ENCODE measurements around the gene STK11IP. TPM values are rescaled to one million over a fixed set of nuclear protein-coding genes. Genes with fewer than 3 reads are reported as not detected.

Gene STK11IP
- total RNA-seq, 1 experiment from 2014 or later, result 35.6 TPM

DNA sequence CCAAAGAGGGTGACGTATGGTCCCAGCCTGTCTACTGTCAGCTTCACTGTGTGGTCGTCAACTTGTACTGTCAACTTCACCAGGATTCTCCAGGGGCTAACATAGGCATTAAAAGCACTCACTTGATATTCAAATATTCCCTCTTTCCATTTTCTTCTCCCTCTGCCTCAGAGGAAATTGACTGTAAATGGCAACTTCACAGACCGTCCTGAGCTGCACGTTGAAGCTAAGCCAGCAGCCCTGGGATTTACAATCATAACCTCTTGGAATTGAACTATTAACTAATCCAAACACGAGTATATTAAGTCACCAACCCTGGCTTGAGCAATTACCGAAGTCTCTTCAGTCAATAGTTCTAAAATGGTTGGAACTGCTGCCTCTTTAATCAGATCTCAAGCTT lies 68.3 kb downstream of the STK11IP start:
- Histone ChIP-seq H3K27me3 (replicated peaks; ENCODE audit: insufficient read depth, low read depth, low read length, poor library complexity) (peaks cover 9% of the 10 kb centered on the region), H3K9me3 (ENCODE audit: low read depth, low read length, poor library complexity, severe bottlenecking) (no peaks in the 10 kb centered on the region), H3K4me1 (ENCODE audit: insufficient read depth, low read length, poor library complexity, severe bottlenecking) (no peaks in the 10 kb centered on the region), H3K36me3 (ENCODE audit: insufficient read depth, low read length, poor library complexity, severe bottlenecking) (no peaks in the 10 kb centered on the region), H3K4me3 (ENCODE audit: low read depth, low read length, poor library complexity, severe bottlenecking) (no peak overlapping the region), H3K27ac (ENCODE audit: low read depth, low read length, poor library complexity, severe bottlenecking) (no peak overlapping the region)
- ChIA-PET POLR2A (ENCODE audit: low non-redundant PET) (no interaction called here), CTCF (no interaction called here)
- no peak for DNase-seq (ENCODE audit: low spot score)
- intact Hi-C loops (cut with micrococcal nuclease; ENCODE audit: unreplicated experiment), result no loop called here
- no TSS peak for BruUV-seq (replicated peaks)
- no peak for TF ChIP-seq EZH2 (IDR thresholded peaks at IDR 0.05; ENCODE audit: borderline replicate concordance, low read depth, low read length, poor library complexity, severe bottlenecking)
- TF ChIP-seq, protein P1, sequence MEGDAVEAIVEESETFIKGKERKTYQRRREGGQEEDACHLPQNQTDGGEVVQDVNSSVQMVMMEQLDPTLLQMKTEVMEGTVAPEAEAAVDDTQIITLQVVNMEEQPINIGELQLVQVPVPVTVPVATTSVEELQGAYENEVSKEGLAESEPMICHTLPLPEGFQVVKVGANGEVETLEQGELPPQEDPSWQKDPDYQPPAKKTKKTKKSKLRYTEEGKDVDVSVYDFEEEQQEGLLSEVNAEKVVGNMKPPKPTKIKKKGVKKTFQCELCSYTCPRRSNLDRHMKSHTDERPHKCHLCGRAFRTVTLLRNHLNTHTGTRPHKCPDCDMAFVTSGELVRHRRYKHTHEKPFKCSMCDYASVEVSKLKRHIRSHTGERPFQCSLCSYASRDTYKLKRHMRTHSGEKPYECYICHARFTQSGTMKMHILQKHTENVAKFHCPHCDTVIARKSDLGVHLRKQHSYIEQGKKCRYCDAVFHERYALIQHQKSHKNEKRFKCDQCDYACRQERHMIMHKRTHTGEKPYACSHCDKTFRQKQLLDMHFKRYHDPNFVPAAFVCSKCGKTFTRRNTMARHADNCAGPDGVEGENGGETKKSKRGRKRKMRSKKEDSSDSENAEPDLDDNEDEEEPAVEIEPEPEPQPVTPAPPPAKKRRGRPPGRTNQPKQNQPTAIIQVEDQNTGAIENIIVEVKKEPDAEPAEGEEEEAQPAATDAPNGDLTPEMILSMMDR (conservative IDR thresholded peaks at IDR 0.05; ENCODE audit: low read depth, low read length), result no peak

Small RNA genes lying within 50 kb of the gene (microRNA-seq; reads per million reads assigned to microRNA genes)
- gene MIR3132, result 1.3 reads per million

Other genes starting within 250 kb of the STK11IP start
- 69.2 and 83.0 TPM in 2 replicates for gene DNPEP, start 209.9 kb upstream of the STK11IP start, total RNA-seq (2021)
- gene DES, start 179.5 kb upstream of the STK11IP start, total RNA-seq (2021), result not detected in 2 replicates
- 8.4 and 15.7 TPM in 2 replicates for gene SPEG, start 163.0 kb upstream of the STK11IP start, total RNA-seq (2021)
- gene GMPPA, start 99.0 kb upstream of the STK11IP start, total RNA-seq (2021), result 32.1 and 45.8 TPM in 2 replicates
- gene ASIC4, start 83.4 kb upstream of the STK11IP start, total RNA-seq (2021), result 0.45 and 1.2 TPM in 2 replicates
- gene CHPF, start 54.0 kb upstream of the STK11IP start, total RNA-seq (2021), result 13.8 and 15.8 TPM in 2 replicates
- 4.6 and 7.6 TPM in 2 replicates for gene TMEM198, start 53.8 kb upstream of the STK11IP start, total RNA-seq (2021)
- 23.1 and 46.6 TPM in 2 replicates for gene OBSL1, start 26.3 kb upstream of the STK11IP start, total RNA-seq (2021)
- 0.70 TPM in 1 of 2 replicates, not detected in the other for gene INHA, start 25.5 kb upstream of the STK11IP start, total RNA-seq (2021)
- gene SLC4A3, start 29.8 kb downstream of the STK11IP start, total RNA-seq (2021), result 0.52 and 1.5 TPM in 2 replicates